Stimulated activated CD4-positive, alpha-beta T cell treated with anti-CD3 and anti-CD28 coated beads, Interleukin-2, amount 100 ng/mL, for 48 hours (primary cell): ENCODE data around the gene GNB2.
"Not testable (repeated sequence)": the region's sequence is repeated elsewhere in the genome, so short reads cannot be mapped to it uniquely, and the experiment has no call there.

ENCODE experiments used
- DNase-seq, 2 donors: peaks; one replicate each; pipeline ENCODE4 v3.0.0-alpha.2; 2020

The GNB2 gene

DNA sequence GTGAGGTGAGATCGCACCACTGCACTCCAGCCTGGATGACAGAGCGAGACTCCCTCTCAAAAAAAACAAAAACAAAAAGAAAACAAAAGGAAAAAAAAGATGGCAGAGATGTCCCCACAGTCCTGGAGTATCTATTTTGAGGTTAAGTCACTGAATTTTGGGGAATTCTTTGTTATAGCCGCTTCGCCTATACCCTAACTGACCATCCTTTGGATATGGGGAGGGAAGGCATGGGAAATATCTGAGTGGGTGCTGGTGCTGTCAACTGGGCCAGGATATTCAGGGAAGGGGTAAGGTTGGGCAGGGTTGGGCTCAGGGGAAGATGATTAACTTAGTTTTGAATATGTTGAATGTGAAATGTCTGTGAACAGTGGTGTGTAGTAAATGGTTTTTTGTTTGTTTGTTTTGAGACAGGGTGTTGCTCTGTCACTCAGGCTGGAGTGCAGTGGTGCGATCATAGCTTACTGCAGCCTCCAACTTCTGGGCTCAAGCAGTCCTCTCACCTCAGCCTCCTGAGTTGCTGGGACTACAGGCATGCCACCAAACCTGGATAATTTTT is 8.3 kb upstream of the GNB2 start:
- no peak for DNase-seq

- DNase-seq = no peak
These were observed 6.0 kb upstream of the GNB2 start for GRCh38 chr7:100667331-100668068.

DNA sequence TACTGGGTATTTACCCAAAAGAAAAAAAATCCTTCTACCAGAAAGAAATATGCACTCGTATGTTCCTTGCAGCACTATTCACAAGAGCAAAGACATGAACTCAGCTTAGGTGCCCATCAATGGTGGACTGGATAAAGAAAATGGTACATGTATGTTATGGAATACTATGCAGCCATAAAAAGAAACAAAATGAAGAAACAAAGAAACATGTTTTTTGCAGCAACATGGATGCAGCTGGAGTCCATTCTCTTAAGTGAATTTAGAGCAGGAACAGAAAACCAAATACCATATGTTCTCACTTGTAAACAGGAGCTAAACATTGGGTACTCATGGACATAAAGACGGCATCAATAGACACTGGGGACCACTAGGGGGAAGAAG is 5.5 kb upstream of the GNB2 start:
- DNase-seq = no peak

DNA sequence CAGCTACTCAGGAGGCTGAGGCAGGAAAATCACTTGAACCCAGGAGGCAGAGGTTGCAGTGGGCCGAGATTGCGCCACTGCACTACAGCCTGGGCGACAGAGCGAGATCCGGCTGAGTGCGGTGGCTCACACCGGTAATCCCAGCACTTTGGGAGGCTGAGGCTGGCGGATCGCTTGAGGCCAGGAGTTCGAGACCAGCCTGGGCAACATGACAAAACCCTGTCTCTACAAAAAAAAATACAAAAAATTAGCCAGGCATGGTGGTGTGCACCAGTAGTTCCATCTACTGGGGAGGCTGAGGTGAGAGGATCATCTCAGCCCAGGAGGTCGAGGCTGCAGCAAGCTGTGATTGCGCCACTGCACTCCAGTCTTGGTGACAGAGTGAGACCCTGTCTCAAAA is 4.4 kb upstream of the GNB2 start:
- DNase-seq = not testable (repeated sequence)

DNA sequence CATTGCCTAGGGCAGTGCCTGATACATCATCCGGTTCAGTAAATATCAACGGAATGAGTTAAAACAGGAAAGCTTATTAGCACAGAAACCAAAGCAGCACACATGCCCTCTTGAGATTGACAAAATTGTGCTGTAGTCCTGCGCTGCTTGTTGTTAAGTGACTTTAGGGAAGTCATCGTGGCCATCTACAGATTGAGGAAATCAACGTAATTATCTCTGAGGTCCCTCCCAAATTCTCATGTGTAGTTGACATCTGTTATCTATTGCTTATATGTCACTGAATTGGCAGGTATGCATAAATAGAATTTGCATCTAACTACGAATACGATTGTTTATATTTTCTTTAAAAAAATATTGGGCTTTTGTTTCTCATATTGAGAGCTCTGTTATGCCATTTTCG is 3.5 kb upstream of the GNB2 start:
- no peak for DNase-seq

DNA sequence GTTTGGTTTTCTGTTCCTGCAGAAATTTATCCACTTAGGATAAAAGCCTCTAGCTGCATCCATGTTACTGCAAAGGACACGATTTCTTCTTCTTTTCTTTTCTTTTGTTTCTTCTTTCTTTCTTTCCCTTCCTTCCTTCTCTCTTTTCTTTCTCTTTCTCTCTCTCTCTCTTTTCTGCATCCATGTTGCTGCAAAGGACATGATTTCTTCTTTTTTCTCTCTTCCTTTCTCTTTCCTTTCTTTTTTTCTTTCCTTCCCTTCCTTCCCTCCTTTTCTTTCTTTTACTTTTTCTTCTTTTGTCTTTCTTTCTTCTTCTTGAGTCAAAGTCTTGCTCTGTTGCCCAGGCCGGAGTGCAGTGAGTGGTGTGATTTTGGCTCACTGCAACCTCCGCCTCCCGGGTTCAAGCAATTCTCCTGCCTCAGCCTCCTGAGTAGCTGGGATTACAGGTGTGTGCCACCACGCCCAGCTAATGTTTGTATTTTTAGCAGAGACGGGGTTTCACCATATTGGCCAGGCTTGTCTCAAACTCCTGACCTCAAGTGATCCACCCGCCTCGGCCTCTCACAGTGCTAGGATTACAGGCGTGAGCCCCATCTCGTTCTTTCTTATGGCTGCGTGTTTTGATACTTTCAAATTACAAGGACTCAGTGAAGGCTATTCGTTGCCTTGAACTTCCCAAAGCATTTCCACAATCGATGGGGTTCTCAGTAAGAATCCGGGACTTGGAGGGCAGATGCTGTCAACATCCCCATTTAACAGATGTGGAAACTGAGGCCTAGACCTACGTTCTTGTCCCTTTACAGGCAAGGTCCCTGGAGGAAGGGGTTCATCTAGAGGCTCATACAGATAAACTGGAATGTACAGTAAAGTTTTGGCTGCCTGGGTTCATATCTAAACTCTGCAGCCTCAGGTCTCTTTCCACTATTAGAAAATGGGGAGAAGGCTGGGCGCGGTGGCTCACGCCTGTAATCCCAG is 1.9 kb upstream of the GNB2 start:
- no peak for DNase-seq

- DNase-seq = no peak
These were observed 436 bp downstream of the GNB2 start for GRCh38 chr7:100673942-100674410.

DNA sequence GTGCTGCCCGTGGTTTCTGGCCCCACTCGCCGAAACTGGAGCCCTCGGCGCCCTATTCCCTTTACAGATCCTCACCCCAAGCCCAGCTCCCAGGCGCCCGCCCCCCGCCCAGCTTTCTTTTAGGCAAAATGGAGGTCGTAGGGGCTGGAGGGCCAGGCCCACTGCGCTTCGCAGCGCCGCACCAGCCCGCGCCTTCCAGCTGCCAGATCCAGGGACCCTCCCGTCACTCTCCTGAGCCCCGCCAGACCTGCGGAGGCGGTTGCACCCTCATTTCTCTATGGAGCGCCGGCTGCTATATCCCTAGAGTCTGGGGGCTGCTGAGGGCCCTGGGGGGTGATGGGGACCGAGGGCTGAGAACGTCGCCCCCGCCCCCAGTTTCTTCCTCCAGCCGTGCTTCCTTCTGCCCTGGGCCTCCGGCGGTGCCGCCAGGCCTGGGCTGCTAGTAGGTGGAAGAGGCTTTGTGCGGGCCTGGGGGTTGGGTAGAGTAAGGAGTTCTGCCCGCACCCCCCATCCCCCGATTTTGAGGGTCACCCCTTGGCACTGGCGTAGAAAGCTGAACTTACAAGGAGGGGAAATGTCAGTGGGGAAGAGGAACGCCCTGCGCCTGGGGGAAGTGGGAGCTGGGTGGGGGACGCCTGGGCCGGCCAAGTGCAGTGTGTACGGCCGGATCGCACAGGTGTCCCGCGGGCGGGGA is 1.0 kb downstream of the GNB2 start:
- no peak for DNase-seq

GRCh38 chr7:100675105-100675451 is 1.5 kb downstream of the GNB2 start:
- no peak for DNase-seq

DNA sequence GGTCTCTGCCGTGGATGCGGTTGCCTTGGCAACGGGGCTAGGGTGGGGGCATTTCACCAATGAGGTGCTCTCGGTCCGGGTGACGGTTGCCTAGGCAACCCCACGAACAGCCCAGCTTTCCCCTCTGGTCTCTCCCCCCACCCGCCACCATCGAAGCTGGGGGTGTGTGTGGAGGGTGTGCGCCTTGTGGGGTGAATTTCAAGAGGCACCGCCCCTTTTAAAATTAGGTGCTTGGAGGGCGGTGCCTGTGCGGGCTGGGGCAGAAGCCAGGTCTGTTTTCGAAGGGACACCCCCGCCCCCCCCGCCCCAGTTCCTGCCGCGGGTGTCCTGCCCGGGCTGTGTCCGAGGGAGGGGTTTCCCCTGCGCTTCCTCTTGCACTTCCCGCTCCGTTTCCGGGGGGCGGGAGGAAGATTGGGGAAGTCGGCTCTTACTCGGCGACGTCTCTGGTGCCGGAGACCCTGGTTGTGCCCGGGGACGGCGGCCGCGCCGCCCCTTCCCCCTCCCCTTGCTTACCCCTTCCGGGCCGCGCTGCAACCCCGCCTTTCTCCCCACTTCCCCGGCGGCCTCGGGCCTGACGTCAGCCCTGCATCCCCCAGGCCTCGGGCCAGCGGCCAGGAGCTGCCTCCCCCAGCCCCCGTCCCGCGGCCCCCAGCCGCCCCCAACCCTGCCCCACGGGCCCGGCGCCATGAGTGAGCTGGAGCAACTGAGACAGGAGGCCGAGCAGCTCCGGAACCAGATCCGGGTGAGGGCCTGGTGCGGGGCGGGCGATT is 2.2 kb downstream of the GNB2 start:
- DNase-seq = peak; percentile 57 to 65

- DNase-seq = no peak
These were observed 3.2 kb downstream of the GNB2 start for GRCh38 chr7:100676501-100677306.

- no peak for DNase-seq
These were observed 4.0 kb downstream of the GNB2 start for GRCh38 chr7:100677308-100678267.

DNA sequence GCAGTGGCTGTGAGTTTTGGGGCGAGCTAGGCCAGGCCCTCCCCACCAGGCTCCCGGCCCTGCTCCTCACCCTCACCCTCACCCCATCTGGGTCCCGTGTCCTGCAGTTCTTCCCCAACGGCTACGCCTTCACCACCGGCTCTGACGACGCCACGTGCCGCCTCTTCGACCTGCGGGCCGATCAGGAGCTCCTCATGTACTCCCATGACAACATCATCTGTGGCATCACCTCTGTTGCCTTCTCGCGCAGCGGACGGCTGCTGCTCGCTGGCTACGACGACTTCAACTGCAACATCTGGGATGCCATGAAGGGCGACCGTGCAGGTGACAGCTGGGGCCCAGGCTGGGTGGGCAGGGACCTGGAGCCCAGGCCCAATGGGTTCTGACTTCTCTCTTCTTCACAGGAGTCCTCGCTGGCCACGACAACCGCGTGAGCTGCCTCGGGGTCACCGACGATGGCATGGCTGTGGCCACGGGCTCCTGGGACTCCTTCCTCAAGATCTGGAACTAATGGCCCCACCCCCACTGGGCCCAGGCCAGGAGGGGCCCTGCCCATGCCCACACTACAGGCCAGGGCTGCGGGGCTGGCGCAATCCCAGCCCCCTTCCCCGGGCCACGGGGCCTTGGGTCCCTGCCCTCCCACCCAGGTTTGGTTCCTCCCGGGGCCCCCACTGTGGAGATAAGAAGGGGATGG is 4.9 kb downstream of the GNB2 start:
- no peak for DNase-seq

GRCh38 chr7:100679129-100679926 is 5.8 kb downstream of the GNB2 start:
- no peak for DNase-seq

DNA sequence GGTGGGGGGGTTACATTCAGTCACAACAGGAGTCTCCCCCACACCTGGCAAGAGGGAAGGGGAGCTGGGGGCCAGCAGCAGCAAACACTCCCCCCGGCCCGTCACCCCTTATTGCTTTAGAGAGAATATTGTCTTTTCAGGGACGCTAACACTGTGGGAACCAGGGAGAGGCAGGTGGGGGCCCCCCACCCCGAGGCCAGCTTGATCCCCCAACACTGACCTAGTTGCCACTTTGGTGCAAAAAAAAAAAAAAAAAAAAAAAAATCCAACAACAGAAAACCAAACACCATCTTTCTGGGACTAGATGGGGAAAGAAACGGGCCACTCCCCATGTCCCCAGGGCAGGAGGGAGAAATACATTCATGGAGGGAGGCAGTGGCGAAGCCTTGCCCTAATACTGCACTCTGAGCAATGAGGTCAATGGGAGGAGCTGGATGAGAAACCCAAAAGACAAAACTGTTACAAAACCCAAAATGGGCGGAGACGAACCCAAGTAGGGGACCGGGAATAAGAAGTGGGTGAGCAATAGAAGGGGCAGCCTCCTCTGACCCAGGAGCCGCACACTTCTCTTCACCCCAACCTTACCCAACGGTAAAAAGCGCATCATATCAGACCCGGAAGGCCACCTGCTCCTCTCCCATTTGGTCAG is 6.5 kb downstream of the GNB2 start:
- DNase-seq = no peak

DNA sequence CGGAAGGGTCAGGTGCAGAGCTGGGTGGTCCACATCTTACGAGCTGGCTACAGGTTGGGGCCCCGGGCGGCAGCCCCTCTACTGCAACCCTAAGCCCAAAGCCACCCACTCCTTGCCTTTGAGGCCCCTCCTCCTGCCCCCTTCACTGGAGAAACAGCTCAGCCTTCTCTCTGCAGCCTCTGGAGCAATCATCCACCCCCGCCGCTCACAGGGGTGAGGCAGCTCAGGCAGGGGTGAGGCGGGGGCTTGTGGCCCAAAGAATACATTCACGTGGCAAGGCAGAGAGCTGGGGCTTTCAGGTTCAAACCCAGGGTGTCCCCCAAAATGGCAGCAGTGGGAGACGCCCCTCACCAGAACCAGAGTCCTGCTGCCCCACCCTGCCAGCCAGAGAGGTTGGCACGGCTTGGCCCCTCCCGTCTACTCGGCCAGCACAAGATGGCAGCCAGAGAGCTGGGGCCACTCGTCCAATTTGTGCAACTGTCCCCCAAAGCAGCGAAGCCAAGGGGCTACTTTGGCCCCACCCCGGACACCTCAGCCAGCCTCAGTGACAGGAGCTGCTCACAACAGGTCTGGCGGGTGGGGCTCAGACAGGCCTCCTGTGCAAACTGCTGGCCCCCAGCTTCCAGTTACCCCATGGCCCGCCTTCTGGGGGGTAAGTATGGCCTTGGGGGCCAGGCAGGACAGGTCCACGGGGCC is 7.2 kb downstream of the GNB2 start:
- DNase-seq = no peak

DNA sequence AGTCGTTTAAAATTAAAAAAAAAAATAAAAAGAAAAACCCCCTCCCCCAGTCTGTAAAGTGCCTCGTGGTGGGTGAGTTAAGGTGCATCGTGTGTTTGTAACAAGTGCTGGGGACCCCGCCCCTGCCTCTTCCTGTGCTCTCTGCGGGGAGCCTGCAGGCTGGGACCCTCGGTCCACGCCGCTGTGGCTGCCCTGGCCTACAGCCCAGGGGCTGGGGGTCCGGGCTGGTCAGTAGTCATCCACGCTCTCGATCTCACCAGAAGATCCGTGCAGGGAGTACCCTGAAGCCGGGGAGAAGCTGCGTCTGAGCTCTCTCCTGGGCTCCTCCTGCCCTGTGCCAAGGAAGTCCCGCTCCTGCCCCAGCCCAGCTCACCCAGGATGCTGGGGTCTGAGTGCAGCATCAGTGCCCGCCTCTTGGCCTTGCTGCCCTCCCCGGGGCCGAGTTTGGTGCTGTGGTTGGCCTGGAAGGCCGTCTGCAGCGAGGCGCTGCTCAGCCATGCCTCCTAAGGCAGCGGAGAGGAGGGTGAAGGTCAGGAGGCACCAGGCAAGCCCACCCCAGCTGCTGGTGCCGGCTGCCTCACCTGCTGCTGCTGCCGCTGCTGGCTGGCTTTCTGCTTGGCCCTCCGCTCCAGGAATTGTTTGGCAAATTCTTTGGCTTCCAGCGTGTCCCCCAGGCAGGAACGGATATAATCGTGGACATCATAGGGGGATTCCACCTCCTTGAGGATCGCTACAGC is 8.1 kb downstream of the GNB2 start:
- no peak for DNase-seq
